Measurements from ENCODE around the gene RAB35.

RAB35 gene

GRCh38 chr12:120132054-120132836 lies 15.7 kb upstream of the RAB35 start:
- DNase-seq: no peak

DNA sequence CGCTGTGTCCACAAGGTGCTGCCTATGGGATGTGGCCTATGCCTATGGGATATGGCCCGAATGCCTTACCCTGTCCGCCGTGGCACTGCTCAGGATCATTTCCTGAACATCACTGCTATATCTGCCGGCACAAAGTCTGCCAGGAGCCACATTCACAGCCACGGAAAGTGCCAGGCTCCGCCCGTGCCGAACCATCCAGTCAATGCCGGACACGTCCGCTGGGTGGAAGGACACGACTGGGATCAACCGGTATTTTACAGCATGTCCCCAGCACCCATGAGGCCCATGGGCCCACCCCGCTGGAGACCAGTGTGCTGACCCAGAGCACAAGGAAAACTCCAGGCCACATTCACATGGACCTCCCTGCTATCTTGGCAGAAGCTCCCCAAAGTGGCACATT lies 14.6 kb upstream of the RAB35 start:
- DNase-seq: no peak

DNA sequence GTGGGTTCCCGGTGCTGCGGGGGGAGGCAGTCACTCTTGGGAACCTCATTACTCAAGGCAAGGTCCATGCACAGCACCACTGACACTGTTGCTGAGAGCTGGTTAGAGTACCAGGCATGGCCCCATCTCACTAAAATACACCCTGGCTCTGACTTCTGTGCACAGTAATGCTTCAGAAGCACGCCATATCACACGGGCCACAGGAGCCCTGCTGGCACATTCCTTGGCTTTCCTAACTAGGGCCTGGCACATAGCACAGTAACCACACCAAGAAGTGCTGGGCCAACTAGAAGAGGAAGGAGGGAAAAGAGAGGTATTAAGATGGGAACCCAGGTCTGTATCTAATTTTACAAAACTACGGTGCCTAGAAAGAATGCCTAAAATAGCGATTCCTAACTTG lies 13.5 kb upstream of the RAB35 start:
- no peak for DNase-seq

DNA sequence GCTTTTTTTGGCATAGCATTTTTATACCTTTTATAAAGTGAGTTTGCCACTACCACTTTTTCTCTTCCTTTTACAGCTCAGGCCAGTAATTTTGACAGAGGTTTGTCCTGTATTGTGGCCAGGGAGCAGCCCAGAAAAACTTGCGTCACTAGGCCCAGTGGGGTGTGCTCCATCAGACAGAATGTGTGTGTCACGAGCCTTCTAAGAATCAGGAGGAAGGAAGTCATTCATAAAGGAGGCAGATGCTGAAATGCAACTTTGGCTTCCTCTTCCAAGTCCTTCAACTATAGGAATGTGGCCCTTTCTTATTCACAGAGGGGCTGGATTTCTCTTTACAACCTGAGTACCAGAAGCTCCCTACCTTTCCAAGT lies 10.1 kb upstream of the RAB35 start:
- DNase-seq: no peak

DNA sequence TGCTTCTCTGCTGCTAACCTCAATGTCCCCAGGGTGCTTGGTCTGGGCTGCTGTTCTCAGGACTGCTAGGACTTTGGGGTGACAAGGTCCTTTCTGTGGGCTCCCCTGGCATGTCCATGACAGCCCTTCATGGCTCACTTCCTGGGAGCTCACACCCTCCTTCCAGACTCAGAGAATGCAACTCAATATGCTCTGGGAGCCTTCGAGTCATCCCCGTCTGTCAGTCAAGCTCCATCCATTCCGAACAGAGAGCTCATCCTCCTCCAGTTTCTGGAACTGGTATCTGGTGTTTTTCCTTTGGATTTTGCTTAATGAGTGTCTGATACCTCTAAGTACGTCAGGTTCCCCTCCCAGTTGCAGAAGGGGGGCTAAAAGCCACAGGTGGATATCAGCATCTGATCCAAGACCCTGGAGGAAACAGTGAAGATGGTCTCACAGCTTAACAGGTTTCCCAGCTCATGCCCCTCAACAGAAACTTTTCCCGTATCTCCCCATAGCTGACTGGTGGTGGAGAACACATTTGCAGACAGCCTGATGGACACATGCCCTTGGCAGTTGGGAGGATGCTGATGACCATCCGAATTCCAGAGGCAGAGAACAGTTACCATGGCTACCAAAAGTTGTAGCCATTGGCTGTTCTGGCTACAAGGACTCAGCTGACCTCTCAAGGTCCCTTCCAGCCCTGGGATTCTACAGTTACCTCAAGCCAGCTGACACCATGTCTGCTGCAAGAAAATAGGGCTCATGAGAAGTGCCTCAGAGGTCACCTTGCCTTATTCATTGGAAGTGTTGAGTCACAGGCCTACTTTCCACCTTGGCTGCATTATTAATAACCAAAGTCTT lies 9.5 kb upstream of the RAB35 start:
- peak; percentile 31 for DNase-seq

DNA sequence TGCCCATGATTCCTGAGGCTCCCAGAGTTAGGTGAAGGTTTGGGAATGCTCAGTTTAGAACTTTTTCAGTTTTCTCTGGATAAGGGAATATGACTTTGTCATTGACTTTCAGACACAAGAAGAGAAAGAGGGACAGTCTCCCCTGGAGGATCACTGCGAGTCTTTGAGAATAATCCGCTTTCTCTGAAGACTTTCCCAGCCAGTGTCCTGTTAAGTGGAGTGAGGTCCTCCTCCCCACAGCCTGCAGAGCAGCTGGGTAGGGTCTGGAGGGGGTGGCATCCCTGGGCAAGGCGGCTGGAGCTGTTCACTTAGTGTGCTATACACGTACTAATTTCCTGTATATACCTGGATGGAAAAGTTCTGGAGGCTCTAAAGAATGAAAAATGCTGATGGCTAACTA lies 8.5 kb upstream of the RAB35 start:
- no peak for DNase-seq

- no peak for DNase-seq
These were observed 5.3 kb upstream of the RAB35 start for GRCh38 chr12:120121766-120122293.

- no peak for DNase-seq
These were observed 4.8 kb upstream of the RAB35 start for GRCh38 chr12:120121343-120121742.

DNA sequence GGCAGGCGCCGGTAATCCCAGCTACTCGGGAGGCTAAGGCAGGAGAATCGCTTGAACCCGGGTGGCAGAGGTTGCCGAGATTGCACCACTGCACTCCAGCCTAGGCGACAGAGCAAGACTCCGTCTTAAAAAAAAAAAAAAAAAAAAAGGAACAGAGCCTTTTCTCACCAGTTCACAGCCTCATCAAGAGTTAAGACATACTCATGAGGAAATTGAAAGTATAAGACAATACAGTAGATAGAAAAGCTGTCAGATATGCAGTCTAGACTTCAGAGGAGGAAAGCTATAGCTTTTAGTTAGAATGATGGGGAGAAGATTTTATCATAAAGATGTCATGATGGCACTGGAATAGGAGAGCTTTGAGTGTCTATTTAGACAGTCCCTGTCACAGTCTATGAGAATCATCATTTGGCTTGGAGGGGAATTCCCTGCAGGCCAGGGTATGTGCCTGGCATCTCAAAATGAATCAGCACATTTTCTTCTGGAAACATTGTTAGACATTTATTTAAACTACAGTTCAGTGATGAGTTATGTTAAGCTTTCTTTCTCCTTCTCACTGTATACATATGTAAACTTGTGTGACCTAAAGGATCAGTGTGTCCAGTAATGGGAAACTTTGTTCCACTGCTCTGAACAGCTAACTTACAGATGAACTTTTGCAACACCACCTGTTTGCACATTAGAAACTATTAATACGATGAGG lies 2.9 kb upstream of the RAB35 start:
- DNase-seq: peak; percentile 69

DNA sequence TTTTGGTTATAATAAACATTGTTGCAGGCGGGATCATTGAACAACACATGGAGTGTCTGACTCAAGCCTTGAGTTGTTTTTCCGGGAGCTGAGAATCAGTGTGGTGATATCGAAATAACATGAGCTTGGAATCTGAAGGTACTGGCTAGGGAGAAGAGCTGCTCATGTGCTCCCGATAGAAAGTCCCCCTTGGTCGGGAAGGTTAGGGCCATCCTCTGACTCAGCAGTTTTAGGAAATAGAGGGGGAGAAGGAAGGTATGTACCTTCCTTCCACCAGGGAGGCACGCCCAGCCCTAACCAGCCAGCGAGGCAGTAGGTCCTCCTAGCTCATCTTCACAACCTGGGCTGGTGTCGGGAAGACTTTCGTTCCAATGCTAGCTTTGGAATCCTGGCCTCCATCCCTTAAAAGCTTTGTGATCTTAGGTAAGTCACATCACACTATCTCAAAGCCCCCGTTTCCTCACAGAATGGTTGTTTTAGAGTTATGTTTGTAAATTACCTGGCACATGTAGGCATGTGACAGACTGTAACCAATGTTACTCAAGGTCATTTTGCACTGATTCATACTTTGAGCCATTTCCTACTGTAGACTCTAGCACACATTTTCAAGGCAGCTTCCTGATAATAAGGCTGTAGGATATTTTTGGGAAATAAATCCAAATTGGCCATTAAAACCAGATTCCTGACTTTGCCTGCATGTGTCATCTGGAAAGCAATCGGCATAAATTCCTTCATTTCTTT lies 1.9 kb upstream of the RAB35 start:
- DNase-seq: peak; percentile 56

DNA sequence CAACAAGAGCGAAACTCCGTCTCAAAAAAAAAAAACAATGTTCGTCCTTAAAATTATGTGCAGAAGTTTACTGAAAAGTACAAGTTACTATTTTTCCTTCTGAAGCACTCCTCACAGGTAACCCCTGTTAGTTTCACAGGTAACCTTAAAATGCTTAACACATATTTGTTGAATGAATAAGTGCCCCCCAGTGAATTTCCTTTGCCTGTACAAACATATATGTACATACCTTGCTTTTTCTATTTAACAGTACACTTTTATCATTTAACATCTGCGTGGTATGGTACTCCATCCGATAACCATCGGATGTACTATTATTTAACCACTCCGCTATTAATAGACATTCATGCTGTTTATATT lies 1.4 kb upstream of the RAB35 start:
- no peak for DNase-seq

GRCh38 chr12:120116792-120117651 lies 469 bp upstream of the RAB35 start:
- peak; percentile 93 for DNase-seq

DNA sequence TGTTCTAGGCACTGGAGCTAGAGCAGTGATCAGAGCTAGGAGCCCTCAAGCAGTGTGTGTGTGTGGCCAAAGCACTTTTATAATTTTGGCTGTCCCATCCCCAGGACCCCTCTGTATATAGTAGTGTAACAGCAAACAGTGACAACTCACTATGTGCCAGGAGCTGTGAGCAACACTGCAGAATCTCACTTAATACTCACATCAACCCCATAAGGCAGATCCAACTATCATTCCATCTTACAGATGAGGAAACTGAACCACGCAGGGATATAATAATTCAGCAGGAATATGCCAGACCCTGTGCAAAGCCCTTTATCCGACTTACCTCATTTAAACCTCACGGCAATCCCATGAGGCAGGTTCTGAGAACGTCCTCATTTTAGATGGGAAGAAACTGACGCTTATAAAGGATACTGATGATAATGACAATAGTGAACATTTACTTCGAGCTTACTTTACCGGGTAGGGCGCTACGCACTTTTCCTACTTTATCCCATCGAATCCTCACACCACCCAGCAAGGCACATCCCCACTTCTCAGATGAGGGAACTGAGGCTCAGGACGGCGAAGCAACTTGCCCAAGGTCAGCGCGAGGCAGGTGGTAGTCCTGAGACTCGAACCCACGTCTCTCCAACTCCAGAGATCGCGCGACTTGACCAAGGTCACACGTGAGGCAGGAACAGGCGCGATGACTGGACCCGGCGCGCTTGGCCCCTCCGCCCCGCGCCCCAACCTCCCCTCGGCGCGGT lies 687 bp downstream of the RAB35 start:
- DNase-seq: peak; percentile 52

DNA sequence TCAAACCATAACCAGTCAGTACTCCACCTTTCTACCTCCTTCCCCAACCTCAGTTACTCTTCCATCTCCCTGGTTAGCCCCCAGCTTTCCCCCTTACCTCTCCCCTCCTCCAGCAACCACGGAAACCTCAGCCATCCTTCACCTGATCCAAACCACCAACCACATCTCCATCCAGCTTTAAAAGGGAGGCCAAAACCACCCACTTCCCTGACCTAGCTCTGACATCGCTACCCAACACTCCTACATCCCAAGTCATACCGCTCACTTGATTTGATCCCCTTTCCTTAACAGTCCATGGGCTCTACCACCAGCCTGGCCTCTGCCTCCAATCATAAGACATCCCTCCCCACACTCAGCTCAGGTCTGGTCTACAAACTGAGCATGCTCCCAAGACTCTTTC lies 1.5 kb downstream of the RAB35 start:
- no peak for DNase-seq

GRCh38 chr12:120110550-120111501 lies 5.7 kb downstream of the RAB35 start:
- no peak for DNase-seq

- DNase-seq: no peak
These were observed 6.8 kb downstream of the RAB35 start for GRCh38 chr12:120109570-120110267.

DNA sequence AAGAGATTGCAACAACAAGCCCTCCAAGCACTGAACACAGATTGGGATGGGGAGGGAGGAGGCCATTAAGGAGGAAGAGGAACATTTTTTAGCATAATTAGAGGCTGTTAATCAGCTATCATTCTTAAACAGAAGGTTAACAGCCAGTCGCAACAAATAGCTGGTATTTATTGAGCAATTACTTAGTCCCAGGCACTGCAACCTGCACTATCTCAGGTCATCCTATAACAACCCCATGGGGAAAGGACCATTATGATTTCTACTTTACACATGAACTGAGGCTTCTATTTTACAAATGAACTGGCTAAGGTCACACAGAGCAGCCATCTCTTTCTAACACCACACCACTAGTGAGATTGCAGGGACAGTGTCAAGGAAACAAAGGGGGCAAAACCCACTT lies 10.4 kb downstream of the RAB35 start:
- no peak for DNase-seq

DNA sequence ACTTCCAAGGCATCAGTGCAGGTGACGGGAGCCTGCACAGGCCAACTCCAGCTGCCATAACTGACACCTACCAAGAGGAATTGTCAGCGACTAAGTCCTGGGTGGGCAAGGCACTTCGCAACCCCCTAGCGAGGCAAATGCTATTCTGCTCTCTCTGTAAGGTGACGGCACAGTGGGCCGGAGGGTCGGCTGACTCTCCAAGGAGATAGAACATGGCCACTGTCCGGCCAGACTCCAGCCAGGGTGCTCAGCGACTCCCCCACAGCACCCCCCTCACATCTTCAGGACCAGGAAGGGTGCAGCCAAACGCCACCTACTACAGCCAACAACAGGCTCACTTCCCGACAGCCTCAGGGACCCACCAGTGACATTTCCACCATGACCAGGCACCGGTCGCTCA lies 13.2 kb downstream of the RAB35 start:
- no peak for DNase-seq

GRCh38 chr12:120103044-120103338 lies 13.6 kb downstream of the RAB35 start:
- DNase-seq: no peak
